NCI-H69 (cell line): ENCODE results near the gene CHRNA7.
"Not testable (repeated sequence)": the region's sequence is repeated elsewhere in the genome, so short reads cannot be mapped to it uniquely, and the experiment has no call there.

Experiments
- DNase-seq: peaks from one replicate; lab custom pipeline; 2025; lab: John Stamatoyannopoulos, UW

CHRNA7 gene

DNA sequence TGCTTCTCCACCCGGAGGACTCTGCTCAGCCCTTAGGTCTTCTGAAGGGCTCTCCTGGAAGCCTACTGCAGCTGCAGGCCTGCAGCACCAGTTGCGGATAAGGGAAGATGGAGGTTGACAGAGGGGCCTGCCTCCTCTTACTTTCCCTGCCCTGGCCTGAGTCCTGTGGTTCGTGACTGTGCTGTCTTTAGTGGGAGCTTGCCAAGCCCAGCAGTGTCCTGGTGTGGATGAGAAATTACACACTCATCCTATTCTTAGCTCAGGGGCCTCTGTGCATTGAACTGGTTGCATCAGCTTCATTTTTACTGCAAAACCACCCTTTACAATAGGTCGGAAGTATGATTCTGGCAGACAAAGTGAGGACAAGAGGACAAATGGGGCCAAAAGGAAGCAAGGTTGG, 163.5 kb downstream of the CHRNA7 start:
- DNase-seq, result not testable (repeated sequence)

DNA sequence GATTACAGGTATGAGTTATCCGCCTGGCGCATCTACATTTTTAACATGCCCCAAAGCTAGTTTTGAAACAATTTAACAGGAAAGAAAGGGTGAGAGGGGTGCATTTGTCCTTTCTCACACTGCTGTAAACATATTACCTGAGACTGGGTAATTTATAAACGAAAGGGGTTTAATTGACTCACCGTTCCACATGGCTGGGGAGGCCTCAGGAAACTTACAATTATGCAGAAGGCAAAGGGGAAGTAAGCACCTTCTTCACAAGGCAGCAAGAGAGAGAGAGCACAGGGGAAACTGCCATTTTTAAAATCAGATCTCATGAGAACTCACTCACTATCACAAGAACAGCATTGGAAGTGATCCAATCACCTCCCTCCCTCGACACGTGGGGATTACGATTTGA, 165.9 kb downstream of the CHRNA7 start:
- DNase-seq, result not testable (repeated sequence)

DNA sequence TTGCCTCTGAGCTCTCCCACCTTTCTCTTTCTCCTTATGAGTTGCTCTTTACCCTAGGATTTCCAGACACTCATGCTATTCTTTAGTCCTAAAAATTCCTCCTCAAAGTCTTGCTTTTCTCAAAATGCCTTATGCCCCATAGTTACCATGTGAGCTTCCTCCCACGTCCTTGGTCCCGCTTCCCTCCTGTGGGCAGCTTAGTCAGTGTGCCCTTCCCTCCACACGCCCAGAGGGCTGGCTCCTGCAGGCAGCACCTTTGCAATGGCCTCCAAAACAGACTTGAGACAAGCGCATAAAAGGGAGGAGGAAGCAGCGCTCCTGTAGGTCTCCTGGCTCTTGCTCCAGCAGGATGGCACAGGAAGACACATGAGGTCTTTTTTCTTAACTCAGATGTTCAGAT, 168.6 kb downstream of the CHRNA7 start:
- not testable (repeated sequence) for DNase-seq

DNA sequence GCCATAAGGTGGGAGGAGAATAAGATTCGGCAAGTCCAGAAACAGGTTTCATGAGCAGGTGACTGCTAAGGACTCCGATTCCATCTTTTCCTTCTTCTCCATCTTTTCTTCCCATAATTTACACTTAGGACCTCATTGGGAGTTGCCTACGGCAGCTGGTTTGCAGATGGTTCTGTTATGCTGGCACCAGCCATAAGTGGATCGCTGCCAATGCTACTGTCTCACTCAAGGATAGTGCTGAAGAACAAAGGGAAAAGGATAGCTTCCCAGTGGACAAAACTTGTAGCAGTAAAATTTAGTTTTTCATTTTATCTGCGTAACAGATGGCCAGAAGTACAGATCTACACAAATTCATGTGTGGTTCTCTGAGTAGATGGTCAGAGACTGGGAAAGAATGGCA, 178.8 kb downstream of the CHRNA7 start:
- DNase-seq, result not testable (repeated sequence)

DNA sequence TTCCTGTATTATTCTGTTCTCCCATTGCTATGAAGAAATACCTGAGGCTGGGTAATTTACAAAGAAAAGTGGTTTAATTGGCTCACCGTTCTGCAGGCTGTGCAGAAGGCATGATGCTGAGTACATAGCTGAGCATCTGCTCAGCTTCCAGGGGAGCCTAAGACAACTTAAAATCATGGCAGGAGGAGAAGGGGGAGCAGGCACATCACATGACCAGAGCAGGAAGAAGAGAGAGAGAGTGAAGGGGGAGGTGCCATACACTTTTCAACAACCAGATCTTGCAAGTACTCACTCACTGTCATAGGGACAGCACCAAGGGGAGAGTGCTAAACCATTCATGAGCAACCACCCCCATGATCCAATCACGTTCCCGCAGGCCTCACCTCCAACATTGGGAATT, 188.4 kb downstream of the CHRNA7 start:
- no peak for DNase-seq
